Dedifferentiated amniotic fluid mesenchymal stem cell (primary cell): ENCODE measurements around the gene PHLDB2.

ENCODE experiments used
- DNase-seq: peaks from one replicate; pipeline ENCODE4 v3.0.0-alpha.2; 2016; ENCODE audit errors: extremely low spot score

Gene PHLDB2

GRCh38 chr3:111851511-111851954 is 7.5 kb upstream of the PHLDB2 start:
- DNase-seq = peak; percentile 88

GRCh38 chr3:111852540-111852939 is 6.5 kb upstream of the PHLDB2 start:
- DNase-seq = no peak

GRCh38 chr3:111853068-111853467 is 6.0 kb upstream of the PHLDB2 start:
- DNase-seq = no peak

- DNase-seq = no peak
Observed at GRCh38 chr3:111854990-111855389, 4.1 kb upstream of the PHLDB2 start.

GRCh38 chr3:111856501-111856900 is 2.6 kb upstream of the PHLDB2 start:
- DNase-seq = no peak

- no peak for DNase-seq
Observed at GRCh38 chr3:111857474-111857873, 1.6 kb upstream of the PHLDB2 start.

GRCh38 chr3:111858642-111859041 is 423 bp upstream of the PHLDB2 start:
- DNase-seq = no peak

- peak; percentile 82 for DNase-seq
Observed at GRCh38 chr3:111859974-111860859, 1.2 kb downstream of the PHLDB2 start.

GRCh38 chr3:111861391-111861790 is 2.3 kb downstream of the PHLDB2 start:
- no peak for DNase-seq

- no peak for DNase-seq
Observed at GRCh38 chr3:111862415-111862814, 3.4 kb downstream of the PHLDB2 start.

GRCh38 chr3:111862974-111863373 is 3.9 kb downstream of the PHLDB2 start:
- no peak for DNase-seq

- no peak for DNase-seq
Observed at GRCh38 chr3:111863942-111864694, 5.1 kb downstream of the PHLDB2 start.

GRCh38 chr3:111864821-111865656 is 6.0 kb downstream of the PHLDB2 start:
- peak; percentile 84 for DNase-seq

GRCh38 chr3:111867889-111868426 is 8.9 kb downstream of the PHLDB2 start:
- no peak for DNase-seq

- DNase-seq = no peak
Observed at GRCh38 chr3:111870620-111871019, 11.6 kb downstream of the PHLDB2 start.

- DNase-seq = no peak
Observed at GRCh38 chr3:111871809-111872623, 13.0 kb downstream of the PHLDB2 start.

- DNase-seq = no peak
Observed at GRCh38 chr3:111872979-111873378, 13.9 kb downstream of the PHLDB2 start.

- DNase-seq = no peak
Observed at GRCh38 chr3:111874177-111874820, 15.2 kb downstream of the PHLDB2 start.

GRCh38 chr3:111881480-111881879 is 22.4 kb downstream of the PHLDB2 start:
- no peak for DNase-seq

GRCh38 chr3:111882194-111882593 is 23.1 kb downstream of the PHLDB2 start:
- no peak for DNase-seq
